ENCODE measurements around the gene ASPSCR1.

- no peak for TF ChIP-seq CTCF (IDR thresholded peaks at IDR 0.05)
- no peak for TF ChIP-seq POLR2A (IDR thresholded peaks at IDR 0.05)
- no peak for TF ChIP-seq POLR2AphosphoS5 (IDR thresholded peaks at IDR 0.05)
Observed at GRCh38 chr17:81983639-81984373, 6.4 kb downstream of the ASPSCR1 start.

All from upper lobe of left lung (tissue), 4 donors.